Lower leg skin (tissue), 3 donors: ENCODE results near the gene CPXM2.

Experiments used
- CTCF ChIP-seq, 3 donors: fragments of 450-650 bp; IDR thresholded peaks; one replicate each; pipeline ENCODE4 v1.5.1; 2016; ENCODE audit warnings: antibody characterized with exemption in 3 of 3, mild to moderate bottlenecking in 3 of 3, moderate library complexity in 2 of 3
- POLR2A ChIP-seq, 2 donors: fragments of 450-650 bp; IDR thresholded peaks; one replicate each; pipeline ENCODE4 v1.6.1; 2016 to 2017; ENCODE audit warnings: antibody characterized with exemption in 2 of 2, mild to moderate bottlenecking in 1 of 2, moderate library complexity in 1 of 2

DNA sequence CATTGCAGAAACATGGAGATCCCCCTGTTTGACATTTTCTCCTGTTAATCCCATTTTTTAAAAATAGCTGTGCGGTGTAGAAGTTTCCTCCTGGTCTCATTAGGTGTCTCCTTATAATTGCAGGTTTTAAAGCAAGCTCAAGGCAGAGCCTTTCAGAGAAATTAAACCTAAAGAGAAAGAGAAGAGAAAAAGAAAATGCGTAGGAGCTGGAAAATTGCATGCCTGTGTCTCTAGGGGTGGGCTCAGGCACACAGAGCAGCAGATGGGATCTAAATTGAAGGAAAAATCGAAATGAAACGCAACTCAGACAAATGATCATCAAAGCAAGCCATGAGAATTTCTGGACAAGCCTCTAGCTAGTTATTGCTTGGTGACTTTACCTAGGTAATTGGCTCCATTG lies 185.4 kb downstream of the CPXM2 start:
- TF ChIP-seq CTCF (IDR thresholded peaks at IDR 0.05) (no peak), POLR2A (IDR thresholded peaks at IDR 0.05) (no peak)
